Trophoblast cell (in vitro differentiated cells and primary cell): ENCODE results near the gene PRPF40A. TPM values are rescaled to one million over a fixed set of nuclear protein-coding genes. Genes with fewer than 3 reads are reported as not detected.
A peak's percentile ranks its signal among the peaks of the same experiment; 100 is the strongest.
"Not testable (repeated sequence)": the region's sequence is repeated elsewhere in the genome, so short reads cannot be mapped to it uniquely, and the experiment has no call there.

Experiments used
- DNase-seq, 2 donors: peaks; one replicate each; pipeline ENCODE4 v3.0.0-alpha.2; 2016
- H2AFZ ChIP-seq: 2 replicates; pipeline ENCODE4 v1.6.1; 2013; ENCODE audit warnings: low read length, moderate library complexity, mild to moderate bottlenecking; ENCODE audit not compliant: insufficient read depth, poor library complexity
- H2AK5ac ChIP-seq: 2 replicates; pipeline ENCODE4 v1.6.1; 2013; ENCODE audit warnings: mild to moderate bottlenecking, low read length
- H2BK120ac ChIP-seq: 2 replicates; pipeline ENCODE4 v1.6.1; 2013; ENCODE audit warnings: low read length, mild to moderate bottlenecking, moderate library complexity; ENCODE audit not compliant: insufficient read depth, poor library complexity
- H2BK12ac ChIP-seq: 2 replicates; pipeline ENCODE4 v1.6.1; 2013; ENCODE audit warnings: mild to moderate bottlenecking, low read length, moderate library complexity
- H2BK5ac ChIP-seq: 2 replicates; pipeline ENCODE4 v1.6.1; 2013; ENCODE audit warnings: low read length, low read depth, moderate library complexity, mild to moderate bottlenecking; ENCODE audit not compliant: poor library complexity
- H3K14ac ChIP-seq: 2 replicates; pipeline ENCODE4 v1.6.1; 2013; ENCODE audit warnings: mild to moderate bottlenecking, low read length
- H3K18ac ChIP-seq: 2 replicates; pipeline ENCODE4 v1.6.1; 2013; ENCODE audit warnings: mild to moderate bottlenecking, low read length
- H3K23ac ChIP-seq: 2 replicates; pipeline ENCODE4 v1.6.1; 2013; ENCODE audit warnings: low read length
- H3K27ac ChIP-seq: 2 replicates; pipeline ENCODE4 v1.5.1; 2013; ENCODE audit warnings: low read depth, mild to moderate bottlenecking, inconsistent platforms, low read length, moderate library complexity
- H3K27me3 ChIP-seq: 2 replicates; pipeline ENCODE4 v1.6.1; 2013; ENCODE audit warnings: inconsistent platforms, mild to moderate bottlenecking, low read length, moderate library complexity; ENCODE audit not compliant: insufficient read depth
- H3K36me3 ChIP-seq, 2 experiments: 1 replicate in 1 of 2; 2 replicates in 1 of 2; pipeline ENCODE4 v1.6.1; 2013; ENCODE audit warnings: low read length in 2 of 2, mild to moderate bottlenecking in 2 of 2, moderate library complexity in 1 of 2; ENCODE audit not compliant: insufficient read depth in 2 of 2, control insufficient read depth in 1 of 2
- H3K4ac ChIP-seq: 2 replicates; pipeline ENCODE4 v1.6.1; 2013; ENCODE audit warnings: low read depth, mild to moderate bottlenecking, low read length, moderate library complexity
- H3K4me1 ChIP-seq, 2 experiments: 1 replicate in 1 of 2; 2 replicates in 1 of 2; pipeline ENCODE4 v1.6.1; 2013; ENCODE audit warnings: low read length in 2 of 2, mild to moderate bottlenecking in 2 of 2, moderate library complexity in 1 of 2; ENCODE audit not compliant: insufficient read depth in 2 of 2, control insufficient read depth in 1 of 2
- H3K4me2 ChIP-seq: 2 replicates; pipeline ENCODE4 v1.6.1; 2013; ENCODE audit warnings: inconsistent platforms, mild to moderate bottlenecking, low read length, moderate library complexity
- H3K4me3 ChIP-seq: 2 replicates; pipeline ENCODE4 v1.5.1; 2013; ENCODE audit warnings: mild to moderate bottlenecking, low read depth, low read length, inconsistent platforms
- H3K79me1 ChIP-seq: one replicate; pipeline ENCODE4 v1.6.1; 2013; ENCODE audit warnings: low read length
- H3K79me2 ChIP-seq: 2 replicates; pipeline ENCODE4 v1.6.1; 2013; ENCODE audit warnings: low read length, mild to moderate bottlenecking; ENCODE audit not compliant: control insufficient read depth, insufficient read depth, poor library complexity
- H3K9ac ChIP-seq: 2 replicates; pipeline ENCODE4 v1.6.1; 2013; ENCODE audit warnings: mild to moderate bottlenecking, low read length
- H3K9me3 ChIP-seq: 2 replicates; pipeline ENCODE4 v1.6.1; 2013; ENCODE audit warnings: low read depth, mild to moderate bottlenecking, control low read depth, inconsistent platforms, low read length; ENCODE audit not compliant: insufficient read depth
- H4K12ac ChIP-seq: 2 replicates; pipeline ENCODE4 v1.6.1; 2013; ENCODE audit warnings: low read depth, mild to moderate bottlenecking, low read length, moderate library complexity
- H4K8ac ChIP-seq: 2 replicates; pipeline ENCODE4 v1.6.1; 2013; ENCODE audit warnings: low read depth, mild to moderate bottlenecking, low read length, moderate library complexity
- H4K91ac ChIP-seq: one replicate; pipeline ENCODE4 v1.6.1; 2013; ENCODE audit warnings: low read depth, mild to moderate bottlenecking, low read length, moderate library complexity
- WGBS: extraction: QIAGEN DNeasy Blood & Tissue Kit; methylation state at CpG from one replicate; pipeline ENCODE4 v1.1.7; 2013; ENCODE audit warnings: missing lambda C conversion rate; ENCODE audit not compliant: insufficient read length, insufficient coverage; ENCODE audit errors: extremely low coverage; 5-methylcytosine and 5-hydroxymethylcytosine counted together
- polyA plus RNA-seq: library from polyadenylated mRNA; stranded (reverse); fragments of 200-250 nt; gene quantifications from 2 replicates; pipeline ENCODE4 v1.2.3, GENCODE V29; 2013

PRPF40A gene
- polyA plus RNA-seq: 132 and 137 TPM in 2 replicates

- peaks cover 17% of the 10 kb centered on the region for H3K79me1 ChIP-seq
- peak within 1 kb of the TSS; percentile 97 for H2BK5ac ChIP-seq
- no CpG with 5 or more reads among the region's 71 CpGs for WGBS
- H3K18ac ChIP-seq: peak within 1 kb of the TSS; percentile 96
- peak within 1 kb of the TSS; percentile 35 for H2AK5ac ChIP-seq
- no peak within 1 kb of the TSS for H3K23ac ChIP-seq
- peak; percentile 99 to 100 for DNase-seq
- peak within 1 kb of the TSS; percentile 33 for H2BK12ac ChIP-seq
- no peaks in the 10 kb centered on the region for H3K9me3 ChIP-seq
- H4K91ac ChIP-seq: peak within 1 kb of the TSS; percentile 92
- H3K27ac ChIP-seq: peak within 1 kb of the TSS; percentile 96
- H4K12ac ChIP-seq: peak within 1 kb of the TSS; percentile 94
- peak within 1 kb of the TSS; percentile 98 for H3K4me3 ChIP-seq
- peak within 1 kb of the TSS; percentile 78 for H3K4me2 ChIP-seq
- H3K4ac ChIP-seq: peak within 1 kb of the TSS; percentile 87
- no peaks in the 10 kb centered on the region for H3K27me3 ChIP-seq
- H3K36me3 ChIP-seq: peaks cover 2 to 3% of the 10 kb centered on the region in 2 experiments
- peak within 1 kb of the TSS; percentile 92 for H3K14ac ChIP-seq
- peaks cover 15% of the 10 kb centered on the region for H3K79me2 ChIP-seq
- H3K9ac ChIP-seq: peak within 1 kb of the TSS; percentile 99
- H2BK120ac ChIP-seq: peak within 1 kb of the TSS; percentile 94
- peak within 1 kb of the TSS; percentile 94 for H2AFZ ChIP-seq
- H3K4me1 ChIP-seq: peaks cover 0 to 5% of the 10 kb centered on the region in 2 experiments
- peak within 1 kb of the TSS; percentile 93 for H4K8ac ChIP-seq
Observed at GRCh38 chr2:152717228-152718075, at the start of gene PRPF40A. Gene PRPF40A (minus strand): TSS chr2:152717461. CDS start chr2:152717439, 22 bp downstream.

GRCh38 chr2:152766928-152767327 is 49.7 kb upstream of the PRPF40A start:
- no peak overlapping the region for H3K27ac ChIP-seq
- H4K8ac ChIP-seq: no peak overlapping the region
- no peak overlapping the region for H4K91ac ChIP-seq
- H2BK5ac ChIP-seq: no peak overlapping the region
- H2BK12ac ChIP-seq: no peak overlapping the region
- H3K27me3 ChIP-seq: no peaks in the 10 kb centered on the region
- H3K79me2 ChIP-seq: no peaks in the 10 kb centered on the region
- WGBS: no CpG with 5 or more reads among the region's 1 CpG
- no peak for DNase-seq
- H3K14ac ChIP-seq: no peak overlapping the region
- no peaks in the 10 kb centered on the region for H3K9me3 ChIP-seq
- no peak overlapping the region for H3K23ac ChIP-seq
- H3K4me2 ChIP-seq: no peak overlapping the region
- H3K79me1 ChIP-seq: no peaks in the 10 kb centered on the region
- peaks cover 2 to 4% of the 10 kb centered on the region in 2 experiments for H3K36me3 ChIP-seq
- H3K18ac ChIP-seq: no peak overlapping the region
- H3K4me3 ChIP-seq: no peak overlapping the region
- H4K12ac ChIP-seq: no peak overlapping the region
- H3K9ac ChIP-seq: no peak overlapping the region
- no peak overlapping the region for H3K4ac ChIP-seq
- H2BK120ac ChIP-seq: no peak overlapping the region
- no peak overlapping the region for H2AK5ac ChIP-seq
- no peaks in the 10 kb centered on the region for H3K4me1 ChIP-seq
- no peak overlapping the region for H2AFZ ChIP-seq

GRCh38 chr2:152763651-152764050 is 46.4 kb upstream of the PRPF40A start:
- Histone ChIP-seq H2BK12ac (no peak overlapping the region), H3K4me3 (no peak overlapping the region), H2AFZ (no peak overlapping the region), H3K9me3 (no peaks in the 10 kb centered on the region), H3K14ac (no peak overlapping the region), H4K91ac (no peak overlapping the region), H3K23ac (no peak overlapping the region), H4K8ac (no peak overlapping the region), H3K36me3 (peaks cover 2 to 4% of the 10 kb centered on the region in 2 experiments), H3K27me3 (no peaks in the 10 kb centered on the region), H2BK120ac (no peak overlapping the region), H3K79me1 (no peaks in the 10 kb centered on the region), H3K4me1 (no peaks in the 10 kb centered on the region), H3K9ac (no peak overlapping the region), H3K4me2 (no peak overlapping the region), H3K79me2 (no peaks in the 10 kb centered on the region), H4K12ac (no peak overlapping the region), H2AK5ac (no peak overlapping the region), H3K4ac (no peak overlapping the region), H2BK5ac (no peak overlapping the region), H3K27ac (no peak overlapping the region), H3K18ac (no peak overlapping the region)
- no peak for DNase-seq
- WGBS: no CpG with 5 or more reads among the region's 1 CpG

- not testable (repeated sequence) for H2BK5ac ChIP-seq, H4K8ac ChIP-seq, H4K12ac ChIP-seq
Observed at GRCh38 chr2:152763208-152763607, 45.9 kb upstream of the PRPF40A start.

More at GRCh38 chr2:152763208-152763607, 45.9 kb upstream of the PRPF40A start:
- H3K27ac ChIP-seq, H3K23ac ChIP-seq, H4K91ac ChIP-seq, H3K4me2 ChIP-seq, H3K79me1 ChIP-seq, H3K9me3 ChIP-seq, H3K4me1 ChIP-seq, H3K14ac ChIP-seq, H2BK120ac ChIP-seq, H3K4me3 ChIP-seq, H2BK12ac ChIP-seq, H2AFZ ChIP-seq, H3K9ac ChIP-seq, H3K79me2 ChIP-seq, DNase-seq, H3K27me3 ChIP-seq, H3K4ac ChIP-seq, H3K18ac ChIP-seq, H2AK5ac ChIP-seq, H3K36me3 ChIP-seq: not testable (repeated sequence)
- no CpG with 5 or more reads among the region's 4 CpGs for whole genome bisulfite sequencing
